RPMI7951 (cell line): ENCODE measurements around the gene IDUA. TPM values are rescaled to one million over a fixed set of nuclear protein-coding genes. Genes with fewer than 3 reads are reported as not detected.
A peak's percentile ranks its signal among the peaks of the same experiment; 100 is the strongest.

Experiments used
- DNase-seq: peaks from one replicate; pipeline ENCODE4 v3.0.0-alpha.2; 2012; ENCODE audit warnings: low read depth
- total RNA-seq: library from RNA; depleted of rRNA; stranded (reverse); fragments of >200 nt; shearing (Covaris generic); gene quantifications from 2 replicates; pipeline ENCODE4 v1.2.3, GENCODE V29; 2014

Gene IDUA
- total RNA-seq, 1 experiment from 2014 or later = 0.60 TPM

DNA sequence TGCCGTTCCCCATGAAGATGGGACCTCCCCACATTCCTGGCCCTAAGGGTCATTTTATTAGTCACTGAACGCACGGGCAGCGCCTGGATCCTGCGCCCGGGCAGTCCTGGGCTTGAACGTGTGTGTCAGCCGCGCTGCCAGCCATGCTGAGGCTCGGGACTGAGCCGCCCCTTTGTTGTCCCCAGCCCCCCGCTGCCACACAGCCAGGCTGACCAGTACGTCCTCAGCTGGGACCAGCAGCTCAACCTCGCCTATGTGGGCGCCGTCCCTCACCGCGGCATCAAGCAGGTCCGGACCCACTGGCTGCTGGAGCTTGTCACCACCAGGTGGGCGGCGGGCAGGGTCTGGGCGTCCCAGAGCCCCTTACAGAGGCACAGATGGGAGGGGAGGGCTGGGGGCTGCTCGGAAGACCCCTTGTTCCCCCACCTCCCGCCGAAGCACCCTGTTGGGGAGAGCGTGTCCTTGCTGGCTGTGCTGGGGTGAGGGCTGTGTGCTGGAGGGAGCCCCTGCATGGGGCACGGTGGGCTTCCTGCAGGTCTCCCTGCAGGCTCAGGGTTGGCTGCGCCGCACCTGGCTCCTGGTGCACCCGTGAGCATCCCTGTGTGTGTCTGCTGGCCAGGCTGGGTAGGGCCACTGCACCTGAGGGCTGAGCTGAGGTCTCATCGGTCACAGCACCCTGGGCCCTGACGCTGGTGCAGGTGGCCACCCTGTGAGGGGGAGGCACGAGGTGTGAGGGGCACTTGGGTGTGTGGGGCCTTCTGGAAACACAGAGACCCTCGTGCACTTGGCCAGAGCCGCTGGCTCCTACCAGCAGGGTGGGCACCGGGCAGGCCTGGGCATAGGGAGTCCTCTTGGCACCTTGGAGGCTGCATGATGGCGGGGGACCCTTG lies 1.0 kb downstream of the IDUA start:
- DNase-seq = peak; percentile 60

DNA sequence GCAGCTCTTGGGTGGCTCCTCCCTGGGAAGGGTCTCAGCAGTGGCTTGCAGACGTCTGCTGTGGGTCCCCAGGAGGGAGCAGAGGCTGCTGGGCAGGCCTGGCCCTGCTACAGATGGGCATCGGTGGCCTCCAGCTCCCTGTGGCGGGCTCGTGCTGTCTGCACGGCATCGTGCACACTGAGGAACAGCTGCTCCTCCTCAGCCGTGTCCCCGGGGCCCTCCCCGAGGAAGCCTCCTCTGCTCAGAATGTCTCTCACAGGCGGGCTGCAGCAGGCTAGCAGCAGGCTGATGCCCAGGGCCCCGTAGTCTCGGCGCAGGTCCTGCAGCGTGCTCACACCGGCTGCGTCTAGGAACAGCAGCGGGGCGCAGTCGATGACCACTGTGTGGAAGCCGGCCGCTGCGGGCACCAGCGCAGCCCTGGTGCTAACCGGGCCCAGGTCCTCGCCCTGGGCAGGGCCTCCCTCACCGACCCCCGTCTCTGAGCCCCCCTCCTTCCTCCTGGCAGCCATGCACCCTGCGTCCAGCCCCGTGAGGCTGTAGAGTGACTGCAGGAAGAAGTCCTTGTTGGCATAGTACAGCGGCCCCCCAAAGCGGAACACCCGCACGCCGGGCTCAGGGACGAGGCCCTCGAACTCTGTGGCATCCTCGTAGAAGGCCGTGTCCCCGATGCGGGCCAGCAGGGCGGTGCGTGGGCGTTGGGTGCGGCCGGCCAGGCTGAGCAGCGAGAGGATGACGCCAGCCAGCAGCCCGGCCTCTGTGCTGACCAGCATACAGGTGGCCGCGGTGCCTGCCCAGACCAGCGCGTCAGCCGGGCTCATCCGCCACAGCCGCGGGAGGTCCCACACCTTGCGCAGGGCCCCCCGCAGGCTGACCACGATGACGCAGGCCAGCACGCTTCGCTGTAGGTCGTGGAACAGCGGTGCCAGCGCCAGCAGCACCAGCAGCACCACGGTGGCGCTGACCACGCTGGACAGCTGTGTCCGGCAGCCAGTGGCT lies 2.2 kb downstream of the IDUA start:
- DNase-seq = no peak

DNA sequence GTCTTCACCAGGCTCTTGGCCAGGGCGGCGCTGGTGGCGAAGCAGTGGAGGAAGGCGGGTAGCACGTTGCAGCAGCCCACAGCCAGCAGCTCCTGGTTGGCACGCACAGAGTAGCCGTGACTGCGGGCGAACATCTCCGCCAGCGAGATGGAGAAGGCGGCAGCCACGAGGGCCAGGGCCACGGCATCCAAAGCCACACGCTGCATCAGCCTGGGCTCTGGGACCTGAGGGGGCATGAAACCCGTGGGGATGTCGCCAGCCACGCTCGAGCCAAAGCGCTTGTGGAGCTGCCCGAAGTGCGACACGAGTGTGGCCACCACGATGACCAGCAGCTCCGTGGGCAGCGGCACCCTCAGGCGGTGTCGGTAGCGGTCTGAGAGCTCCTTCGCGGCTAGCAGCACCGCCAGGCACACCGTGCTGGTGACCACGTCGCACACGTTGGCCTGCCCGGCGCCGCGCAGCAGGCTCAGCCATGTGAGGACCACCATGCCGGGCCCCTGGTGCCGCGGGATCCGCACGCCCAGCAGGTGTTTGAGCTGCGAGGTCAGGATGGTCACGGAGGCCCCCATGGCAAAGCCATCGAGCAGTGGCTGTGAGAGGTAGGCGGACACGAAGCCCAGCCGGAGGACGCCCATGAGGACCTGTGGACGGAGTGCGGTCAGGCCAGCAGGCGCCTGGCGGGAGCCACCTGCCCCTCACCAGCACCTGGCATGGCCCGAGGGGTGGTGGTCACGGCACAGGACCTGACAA lies 3.1 kb downstream of the IDUA start:
- no peak for DNase-seq

DNA sequence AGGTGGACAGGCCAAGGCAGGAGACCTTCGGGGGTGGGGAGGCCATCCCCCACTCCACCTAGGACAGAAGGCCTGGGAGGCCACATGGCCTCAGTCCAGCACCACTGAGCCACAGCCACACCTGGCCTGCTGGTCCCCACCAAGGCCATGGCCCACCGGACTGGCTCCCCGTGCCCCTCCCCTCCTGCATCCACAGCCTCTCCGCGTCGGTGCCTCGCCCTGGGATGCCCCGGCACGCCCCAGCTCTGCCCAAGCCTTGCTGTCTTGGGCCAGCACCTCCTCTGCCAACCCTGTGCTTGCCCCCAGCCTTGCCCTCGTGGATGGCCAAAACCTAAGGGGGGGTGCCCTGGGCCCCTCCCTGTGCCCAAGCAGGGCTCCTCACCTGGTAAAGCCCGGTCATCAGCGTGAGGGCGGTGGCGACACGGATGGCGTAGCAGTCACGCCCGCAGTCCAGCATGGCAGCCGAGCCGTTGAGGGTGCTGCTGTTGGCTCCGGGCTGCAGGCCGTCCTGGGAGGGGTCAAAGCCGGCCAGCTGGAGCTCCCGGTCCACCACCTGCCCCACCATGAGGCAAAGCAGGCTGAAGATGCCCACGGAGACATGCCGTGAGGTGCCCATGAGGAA lies 4.0 kb downstream of the IDUA start:
- DNase-seq = no peak

DNA sequence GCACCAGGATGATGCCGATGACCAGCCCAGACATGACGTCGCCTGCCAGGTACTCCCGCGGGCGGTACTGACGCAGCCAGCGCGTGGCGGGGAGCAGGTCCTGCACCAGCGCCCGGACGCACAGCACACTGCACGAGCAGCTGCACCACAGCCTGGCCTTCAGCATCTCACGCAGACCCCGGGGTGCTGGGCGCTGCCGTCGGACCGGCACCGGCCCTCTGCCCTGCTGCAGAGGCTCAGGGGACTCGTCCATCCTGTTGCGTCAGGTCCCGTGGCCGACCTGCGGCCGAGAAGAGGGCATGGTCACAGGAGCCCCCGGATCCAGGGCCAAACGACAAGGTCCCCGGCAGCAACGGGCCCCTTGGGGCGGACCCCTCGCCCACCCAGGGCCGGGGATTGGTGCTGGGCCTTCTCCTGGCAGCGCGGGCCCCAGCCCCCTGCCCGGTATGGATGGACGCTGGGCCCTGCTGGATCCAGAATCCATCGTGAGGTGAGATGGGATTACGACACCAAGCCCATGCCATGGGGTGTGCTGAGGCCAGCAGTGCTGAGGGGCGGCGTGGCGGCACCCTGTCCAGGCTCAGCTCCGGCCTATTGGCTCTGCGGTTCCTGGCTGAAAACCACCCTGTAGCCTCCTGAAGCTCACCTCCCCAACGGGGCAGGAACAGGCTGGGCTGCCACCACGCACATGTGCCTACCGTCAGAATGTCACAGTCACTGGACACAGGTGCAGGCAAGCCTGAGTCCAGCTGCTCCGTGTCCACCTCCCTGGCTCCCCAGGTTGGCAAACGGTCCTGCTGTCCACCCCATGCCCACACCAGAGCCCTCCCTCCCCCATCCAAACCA lies 4.8 kb downstream of the IDUA start:
- no peak for DNase-seq

DNA sequence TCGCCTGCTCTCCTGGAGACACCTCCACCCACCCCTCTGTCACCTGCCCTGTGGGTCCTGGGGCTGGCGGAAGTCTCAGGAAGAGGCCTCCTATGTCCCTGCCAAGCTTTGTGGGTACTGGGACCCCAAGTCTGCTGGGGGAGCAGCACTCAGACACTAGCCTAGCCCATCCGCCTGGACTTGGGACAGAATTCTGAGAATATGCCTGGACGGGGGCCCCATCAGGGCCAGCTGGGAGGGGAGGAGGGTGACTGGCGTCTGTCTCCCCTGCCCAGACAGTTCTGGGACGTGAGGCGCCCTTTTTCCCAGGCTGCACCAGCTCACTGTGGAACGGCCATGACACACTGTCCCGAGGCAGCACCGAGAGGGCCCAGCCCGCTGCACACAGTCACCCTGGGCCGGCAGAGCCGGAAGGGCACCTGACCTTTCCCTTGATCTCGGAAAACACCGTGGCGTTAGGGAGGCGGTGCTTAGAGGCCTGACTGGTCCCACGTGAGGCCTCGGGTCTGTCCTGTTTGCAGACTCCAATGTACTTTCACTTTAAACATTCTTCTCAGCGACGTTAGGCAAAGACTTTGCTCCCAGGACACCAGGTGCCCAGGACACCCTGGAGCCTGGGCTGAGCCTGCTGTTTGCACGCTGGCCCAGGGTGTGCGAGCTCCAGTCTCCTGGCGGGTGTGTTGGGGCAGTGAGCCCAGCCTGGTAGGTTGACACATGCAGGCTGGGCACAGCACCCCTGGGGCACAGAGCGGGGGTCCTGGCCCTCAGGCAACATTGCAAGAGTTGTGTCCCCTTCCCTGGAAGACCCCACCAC lies 5.7 kb downstream of the IDUA start:
- no peak for DNase-seq

DNA sequence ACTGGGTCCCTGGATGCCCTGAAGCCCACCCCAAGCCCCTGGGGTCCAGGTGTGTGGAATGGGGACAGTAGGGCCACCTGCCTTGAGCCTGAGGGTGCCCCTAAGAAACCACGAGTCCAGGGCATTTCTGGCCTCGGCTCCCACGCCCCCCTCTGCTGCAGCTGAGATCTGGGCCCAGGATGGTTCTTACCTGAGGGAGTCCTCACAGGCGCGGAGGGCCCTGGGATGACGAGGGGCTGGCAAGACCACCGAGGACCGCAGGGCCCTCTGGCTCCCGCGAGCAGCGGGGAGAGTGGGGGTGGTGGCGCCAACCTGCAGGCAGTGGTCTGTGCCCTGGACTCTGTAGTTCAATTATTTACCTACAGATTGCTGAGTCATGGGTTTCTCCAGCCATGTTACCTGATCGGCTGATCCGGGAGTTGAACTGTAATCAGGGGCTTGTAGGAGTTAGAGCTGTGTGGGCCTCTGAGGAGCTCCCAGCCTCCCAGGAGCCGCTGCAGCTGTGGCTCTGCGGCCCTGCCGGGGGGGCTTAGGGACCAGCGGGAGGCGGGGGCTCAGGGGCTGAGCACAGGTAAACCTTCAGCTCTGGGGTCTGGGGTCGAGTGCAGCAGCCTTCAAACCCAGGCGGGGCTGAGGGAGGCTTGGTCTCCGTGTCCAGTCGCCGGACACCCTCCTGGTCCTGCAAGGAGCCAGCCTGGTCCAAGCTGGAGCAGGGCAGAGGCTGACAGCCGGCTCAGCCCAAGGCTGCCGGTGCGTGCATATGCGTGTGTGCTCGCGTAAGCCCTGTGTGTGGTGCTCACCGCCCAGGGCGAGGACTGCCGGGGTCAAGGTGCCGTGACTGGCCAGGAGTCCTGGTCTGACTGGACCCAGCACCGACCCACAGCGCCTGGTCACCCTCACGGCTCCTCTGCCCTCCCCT lies 6.5 kb downstream of the IDUA start, which contains the start of gene SLC26A1:
Gene SLC26A1 (minus strand): TSS at position 294 of the 919 bp plus-strand sequence. CDS start 1,701 bp downstream, outside the sequence.
- no peak for DNase-seq

DNA sequence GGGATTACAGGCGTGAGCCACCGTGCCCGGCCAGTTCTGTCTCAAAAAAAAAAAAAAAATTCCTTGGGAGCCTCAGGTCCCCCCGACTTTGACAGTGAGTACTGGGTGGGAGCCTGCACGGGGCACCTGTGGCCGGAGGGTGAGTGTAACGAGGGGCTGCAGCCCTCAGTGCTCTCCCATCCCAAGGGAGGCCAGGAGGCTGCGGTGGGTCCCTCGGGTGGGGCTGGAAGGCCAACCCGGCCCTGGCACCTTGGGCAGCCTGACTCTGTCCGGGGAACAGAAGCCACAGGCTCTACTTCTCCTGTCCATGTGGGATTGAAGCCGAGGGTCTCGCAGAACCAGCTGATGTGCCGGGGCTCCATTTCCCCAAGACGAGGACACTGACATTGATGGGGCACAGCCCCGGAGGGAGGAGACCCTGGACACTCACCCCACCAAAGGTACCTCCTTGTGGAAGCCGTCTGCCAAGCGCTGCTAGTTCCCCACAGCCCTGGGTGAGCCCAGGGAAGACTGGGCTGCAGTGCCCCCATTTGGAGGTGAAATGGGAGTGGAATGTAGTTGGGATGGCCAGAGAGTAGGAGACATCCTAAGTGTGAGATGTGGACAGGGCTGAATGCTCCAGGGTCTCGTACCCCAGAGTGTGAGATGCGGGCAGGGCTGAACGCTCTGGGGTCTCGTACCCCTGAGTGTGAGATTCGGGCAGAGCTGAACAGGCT lies 8.6 kb downstream of the IDUA start:
- no peak for DNase-seq

DNA sequence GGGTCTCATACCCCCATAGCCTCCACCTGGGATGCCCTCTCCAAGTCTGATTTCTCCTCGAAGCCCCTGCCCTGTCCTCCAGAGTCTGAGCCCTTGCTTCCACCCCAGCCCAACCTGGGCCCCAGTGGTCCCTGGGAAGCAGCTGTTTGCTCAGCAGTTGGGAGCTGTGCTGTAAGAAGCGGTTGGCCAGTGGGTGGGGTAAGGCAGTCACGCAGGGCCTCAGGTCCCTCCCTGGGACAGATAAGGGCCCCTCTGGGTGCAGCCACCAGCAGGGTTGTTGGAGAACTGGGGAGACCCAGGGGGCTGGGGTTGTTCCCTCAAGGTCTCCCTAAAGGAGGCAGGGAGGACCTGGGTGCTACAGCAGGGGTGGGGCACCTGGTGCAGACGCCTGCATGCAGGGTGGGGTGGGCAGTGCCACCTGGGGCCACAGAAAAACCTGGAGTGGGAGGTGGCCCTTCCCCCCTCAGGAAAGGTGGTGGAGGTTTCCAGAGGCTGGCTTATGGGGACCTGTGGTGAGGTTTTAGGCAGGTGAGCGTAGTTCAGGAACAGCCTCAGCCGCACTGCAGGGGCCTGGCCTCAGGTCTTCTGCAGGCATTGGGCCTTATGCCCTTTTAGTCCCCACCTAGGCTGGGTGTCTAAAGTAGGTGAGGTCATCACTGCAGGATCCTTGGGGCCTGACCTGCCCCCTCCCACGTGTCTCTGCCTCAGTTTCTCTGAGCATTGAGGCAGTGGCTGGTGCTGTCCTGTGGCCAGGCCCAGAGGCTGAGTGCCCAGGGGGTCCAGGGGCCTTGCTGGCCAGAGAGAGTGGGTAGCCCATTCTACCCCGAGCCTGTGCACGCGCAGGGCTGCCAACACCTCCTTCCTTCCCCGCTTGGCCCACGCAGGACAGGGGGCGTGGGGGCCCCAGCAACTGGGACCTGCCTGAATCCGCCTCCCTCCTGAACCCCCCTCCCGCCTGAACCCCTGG lies 9.5 kb downstream of the IDUA start:
- DNase-seq = no peak

DNA sequence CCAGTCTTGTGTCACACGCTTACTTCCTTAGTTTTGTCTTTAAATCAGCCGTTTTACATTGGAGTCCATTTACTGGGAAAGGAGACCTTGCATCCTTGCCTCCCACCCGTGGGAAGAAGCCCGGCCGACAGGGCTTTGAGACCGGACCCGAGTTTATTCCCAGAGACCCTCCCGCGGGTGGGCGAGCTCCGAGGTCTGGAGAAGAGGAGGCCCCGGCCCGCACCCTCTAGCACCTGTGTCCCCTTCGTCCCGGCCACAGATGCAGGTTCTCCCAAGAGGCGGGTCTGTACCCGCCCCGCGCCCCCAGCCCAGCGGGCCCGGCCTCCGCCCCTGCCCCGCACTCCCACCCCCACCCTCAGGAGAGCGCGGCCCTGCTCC lies 10.1 kb downstream of the IDUA start:
- no peak for DNase-seq

DNA sequence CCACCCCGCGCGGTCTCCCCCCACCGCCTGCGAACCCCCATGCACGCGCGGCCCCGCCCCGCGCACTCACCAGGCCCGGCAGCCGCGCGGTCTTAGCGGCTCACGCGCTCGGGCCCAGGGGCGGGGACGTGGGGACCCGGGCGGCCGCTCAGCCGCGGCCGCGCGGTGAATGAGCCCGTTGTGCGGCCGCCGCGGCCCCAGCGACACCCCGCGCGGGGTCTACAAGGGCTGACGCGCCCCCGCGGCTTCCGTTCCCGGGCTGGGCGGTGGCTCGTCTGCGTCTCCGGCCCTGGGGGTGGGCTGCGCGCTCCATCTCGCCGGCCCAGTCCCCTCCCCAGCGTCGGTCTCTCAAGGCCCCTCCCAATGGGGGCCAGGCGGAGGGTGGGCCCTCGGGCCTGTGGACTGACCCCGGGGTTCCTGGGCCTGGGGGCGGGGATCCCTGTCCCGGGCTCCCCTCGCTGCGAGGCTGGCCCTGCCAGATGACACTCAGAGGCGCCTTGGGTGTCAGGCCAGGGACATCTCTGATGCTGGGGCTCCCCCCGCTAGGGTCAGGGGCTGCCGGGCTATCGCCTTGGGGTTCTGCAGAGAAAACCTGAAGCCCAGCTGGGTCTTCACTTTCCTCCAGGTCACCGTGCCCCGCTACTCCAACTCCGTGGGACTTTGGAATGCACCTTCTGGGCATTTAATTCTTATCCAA lies 10.7 kb downstream of the IDUA start:
- no peak for DNase-seq

DNA sequence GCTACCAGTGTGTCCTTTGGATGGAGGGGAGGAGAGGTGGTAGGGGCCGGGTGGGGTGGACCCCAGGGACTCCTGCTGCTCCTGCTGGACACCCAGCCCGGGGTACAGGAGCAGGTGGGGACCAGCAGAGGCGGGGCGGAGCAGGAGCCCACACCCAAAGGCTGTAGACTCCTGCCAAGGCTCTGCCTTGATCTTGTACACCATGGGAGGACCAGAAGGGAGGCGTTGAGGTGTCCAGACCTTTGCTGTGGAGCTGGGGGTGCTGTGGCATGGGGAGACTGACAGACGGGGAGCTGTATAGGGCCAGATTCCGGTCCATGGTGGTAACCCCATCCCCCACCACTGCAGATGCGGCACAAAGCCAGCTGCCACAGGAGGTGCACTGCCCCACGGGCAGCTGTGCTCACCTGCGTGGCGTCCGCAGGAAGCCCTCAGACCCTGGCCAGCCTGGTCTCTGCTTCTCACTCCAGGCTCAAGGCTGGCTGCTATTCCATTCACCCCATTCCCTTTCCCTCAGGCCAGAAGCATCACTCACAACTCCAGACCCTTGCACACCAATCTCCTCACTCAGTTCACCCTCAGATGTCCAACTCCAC lies 11.3 kb downstream of the IDUA start:
- no peak for DNase-seq

DNA sequence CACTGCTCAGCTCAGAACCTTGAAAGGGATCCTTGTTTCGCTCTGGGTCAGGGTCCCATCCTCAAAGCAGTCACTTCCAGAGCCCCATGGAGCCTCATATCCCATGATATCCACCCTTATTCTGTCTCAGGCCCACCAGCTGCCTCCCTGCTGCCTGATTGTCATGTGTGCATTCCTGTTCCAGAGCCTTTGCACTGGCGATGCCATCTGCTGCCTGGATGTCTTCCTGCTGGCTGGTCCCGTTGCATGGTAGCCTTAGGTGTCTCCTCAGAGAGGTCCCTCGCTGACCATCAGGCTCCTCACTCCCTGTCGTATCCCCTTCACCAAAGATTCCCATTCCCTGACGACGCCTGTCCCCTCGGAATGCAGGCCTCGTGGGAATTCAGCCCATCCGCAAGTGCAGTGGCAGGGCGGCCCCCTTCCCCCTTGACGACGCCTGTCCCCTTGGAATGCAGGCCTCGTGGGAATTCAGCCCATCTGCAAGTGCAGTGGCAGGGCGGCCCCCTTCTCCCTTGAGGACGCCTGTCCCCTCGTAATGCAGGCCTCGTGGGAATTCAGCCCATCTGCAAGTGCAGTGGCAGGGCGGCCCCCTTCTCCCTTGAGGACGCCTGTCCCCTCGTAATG lies 12.5 kb downstream of the IDUA start:
- peak; percentile 8 for DNase-seq

DNA sequence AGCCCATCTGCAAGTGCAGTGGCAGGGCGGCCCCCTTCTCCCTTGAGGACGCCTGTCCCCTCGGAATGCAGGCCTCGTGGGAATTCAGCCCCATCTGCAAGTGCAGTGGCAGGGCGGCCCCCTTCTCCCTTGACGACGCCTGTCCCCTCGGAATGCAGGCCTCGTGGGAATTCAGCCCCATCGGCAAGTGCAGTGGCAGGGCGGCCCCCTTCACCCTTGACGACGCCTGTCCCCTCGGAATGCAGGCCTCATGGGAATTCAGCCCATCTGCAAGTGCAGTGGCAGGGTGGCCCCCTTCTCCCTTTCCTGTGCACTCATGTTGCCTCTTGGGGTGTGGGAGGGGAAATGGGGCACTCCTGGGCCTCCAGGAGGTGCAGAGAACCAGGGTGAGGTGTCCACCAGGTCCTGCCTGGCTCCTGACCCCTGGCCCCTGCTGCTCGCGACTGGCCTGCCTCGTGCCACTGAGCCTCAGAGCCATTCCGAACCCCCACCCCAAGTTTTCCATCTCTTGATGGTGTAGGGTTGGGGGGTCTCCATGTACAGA lies 13.1 kb downstream of the IDUA start:
- DNase-seq = no peak
